DND-41 (cell line): ENCODE results near the gene PARVB.

Source experiments
- CTCF ChIP-seq: IDR thresholded peaks from 2 replicates; pipeline ENCODE4 v1.5.1; 2012; ENCODE audit warnings: borderline replicate concordance, low read length, moderate library complexity, mild to moderate bottlenecking; ENCODE audit not compliant: poor library complexity, severe bottlenecking; ENCODE audit errors: extremely low read depth
- EZH2 ChIP-seq: IDR thresholded peaks from 3 replicates; pipeline ENCODE4 v1.6.1; 2012; ENCODE audit warnings: borderline replicate concordance, low read depth, mild to moderate bottlenecking, moderate library complexity, low read length, inconsistent platforms; ENCODE audit not compliant: severe bottlenecking

- TF ChIP-seq EZH2, result no peak
- TF ChIP-seq CTCF, result no peak
Observed at GRCh38 chr22:44214187-44214586, 190.1 kb downstream of the PARVB start.
